IPS-18a (cell line): ENCODE measurements around the gene FGF11.

Source experiments
- H3K27ac ChIP-seq: one replicate; pipeline ENCODE4 v1.5.1; 2013; ENCODE audit warnings: low read length
- H3K27me3 ChIP-seq: one replicate; pipeline ENCODE4 v1.6.1; 2013; ENCODE audit warnings: mild to moderate bottlenecking, low read length; ENCODE audit not compliant: control insufficient read depth, insufficient read depth
- H3K36me3 ChIP-seq: one replicate; pipeline ENCODE4 v1.6.1; 2013; ENCODE audit warnings: low read depth, low read length; ENCODE audit not compliant: control insufficient read depth
- H3K4me1 ChIP-seq: one replicate; pipeline ENCODE4 v1.6.1; 2013; ENCODE audit warnings: low read depth, low read length; ENCODE audit not compliant: control insufficient read depth
- H3K4me3 ChIP-seq: one replicate; pipeline ENCODE4 v1.5.1; 2013; ENCODE audit warnings: low read length
- H3K9ac ChIP-seq: one replicate; pipeline ENCODE4 v1.6.1; 2013; ENCODE audit warnings: mild to moderate bottlenecking, low read length, moderate library complexity
- H3K9me3 ChIP-seq: one replicate; pipeline ENCODE4 v1.6.1; 2013; ENCODE audit warnings: low read depth, low read length; ENCODE audit not compliant: control insufficient read depth

The FGF11 gene

GRCh38 chr17:7439462-7440112 lies at the start of gene FGF11:
Gene FGF11, plus strand, starts transcription at chr17:7439512. Its CDS starts 109 bp downstream, at chr17:7439621.
- Histone ChIP-seq H3K4me1 (peaks cover 23% of the 10 kb centered on the region), H3K9me3 (no peaks in the 10 kb centered on the region), H3K9ac (peak within 1 kb of the TSS; percentile 85), H3K27ac (peak within 1 kb of the TSS; percentile 70), H3K27me3 (peaks cover 72% of the 10 kb centered on the region), H3K4me3 (peak within 1 kb of the TSS; percentile 91), H3K36me3 (no peaks in the 10 kb centered on the region)

DNA sequence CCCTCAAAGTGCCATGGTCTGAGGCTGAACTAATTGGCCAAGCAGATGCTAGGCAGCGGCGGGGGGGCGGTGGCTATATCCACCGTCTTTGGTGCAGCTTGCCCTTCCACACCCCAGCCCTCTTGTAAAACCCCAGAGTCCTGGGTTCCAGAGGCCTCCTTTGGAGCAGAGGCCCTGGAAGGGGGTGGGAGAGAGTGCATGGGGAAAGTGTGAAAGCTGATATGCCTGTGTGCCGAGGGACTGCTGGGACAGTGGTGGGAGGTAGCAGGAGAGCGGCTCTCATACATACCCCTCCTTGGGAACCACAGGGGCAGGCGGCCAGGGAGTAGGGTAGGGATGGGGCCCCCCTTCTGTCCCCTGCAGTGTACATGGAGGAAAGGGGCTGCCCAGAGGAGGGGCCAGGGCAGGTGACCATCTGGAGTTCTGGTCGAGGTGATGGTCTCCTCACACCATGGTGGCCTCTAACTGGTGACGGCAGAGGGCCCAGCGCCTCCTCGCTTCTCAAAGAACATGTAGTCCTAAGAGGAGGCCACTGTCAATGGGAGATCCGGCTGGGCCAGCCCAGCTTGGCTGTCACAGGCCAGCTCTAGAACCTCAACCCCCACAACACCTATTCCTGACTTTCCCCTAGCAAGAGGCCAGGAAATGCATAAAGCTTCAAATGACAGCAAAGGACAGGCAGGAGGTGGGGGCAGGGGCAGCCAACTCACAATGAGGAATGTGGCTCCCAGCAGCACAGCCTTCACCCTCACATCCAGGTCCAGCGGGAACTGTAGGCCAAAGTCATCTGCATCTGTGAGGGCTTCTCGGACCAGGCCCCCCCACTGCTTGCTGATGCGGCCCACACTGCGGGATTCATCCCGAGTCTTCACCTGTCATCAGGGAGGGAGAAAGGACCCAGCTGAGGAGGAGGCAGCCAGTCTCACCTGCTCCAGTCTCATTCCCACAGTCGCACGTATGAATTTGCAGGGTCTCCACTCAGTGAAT lies 49.1 kb upstream of the FGF11 start:
- Histone ChIP-seq H3K4me3 (no peak overlapping the region), H3K4me1 (no peaks in the 10 kb centered on the region), H3K27ac (no peak overlapping the region), H3K36me3 (peaks cover 13% of the 10 kb centered on the region), H3K9me3 (no peaks in the 10 kb centered on the region), H3K9ac (no peak overlapping the region), H3K27me3 (no peaks in the 10 kb centered on the region)

DNA sequence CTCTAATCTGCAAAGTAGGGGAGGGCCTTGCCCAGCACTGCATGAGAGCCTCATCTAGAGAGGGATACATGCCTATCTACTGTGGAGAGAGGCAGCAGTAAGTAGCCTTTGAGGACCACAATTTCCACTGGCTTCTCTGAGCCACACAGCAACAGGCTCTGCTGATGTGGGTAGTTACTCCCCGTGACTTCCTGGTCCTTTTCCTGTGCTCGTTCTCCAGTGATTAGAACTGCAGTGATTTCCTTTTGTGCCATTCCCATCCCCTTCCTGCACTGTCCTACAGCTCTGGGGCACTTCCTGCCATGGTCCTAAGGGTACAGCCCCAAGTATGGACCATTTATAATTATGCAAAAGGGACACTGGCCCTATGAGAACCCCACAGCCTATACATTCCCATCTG lies 48.0 kb upstream of the FGF11 start:
- Histone ChIP-seq H3K4me3 (no peak overlapping the region), H3K36me3 (peaks cover 13% of the 10 kb centered on the region), H3K27ac (no peak overlapping the region), H3K4me1 (no peaks in the 10 kb centered on the region), H3K27me3 (no peaks in the 10 kb centered on the region), H3K9me3 (no peaks in the 10 kb centered on the region), H3K9ac (no peak overlapping the region)

GRCh38 chr17:7392696-7393612 lies 46.4 kb upstream of the FGF11 start:
- Histone ChIP-seq H3K36me3 (peaks cover 13% of the 10 kb centered on the region), H3K9ac (peak overlapping the region; percentile 61), H3K9me3 (no peaks in the 10 kb centered on the region), H3K4me1 (no peaks in the 10 kb centered on the region), H3K27ac (no peak overlapping the region), H3K4me3 (peak overlapping the region; percentile 85), H3K27me3 (no peaks in the 10 kb centered on the region)

GRCh38 chr17:7393613-7394451 lies 45.5 kb upstream of the FGF11 start:
- Histone ChIP-seq H3K4me3 (peak overlapping the region; percentile 85), H3K36me3 (peaks cover 13% of the 10 kb centered on the region), H3K9ac (peak overlapping the region; percentile 61), H3K4me1 (no peaks in the 10 kb centered on the region), H3K27me3 (no peaks in the 10 kb centered on the region), H3K27ac (no peak overlapping the region), H3K9me3 (no peaks in the 10 kb centered on the region)

DNA sequence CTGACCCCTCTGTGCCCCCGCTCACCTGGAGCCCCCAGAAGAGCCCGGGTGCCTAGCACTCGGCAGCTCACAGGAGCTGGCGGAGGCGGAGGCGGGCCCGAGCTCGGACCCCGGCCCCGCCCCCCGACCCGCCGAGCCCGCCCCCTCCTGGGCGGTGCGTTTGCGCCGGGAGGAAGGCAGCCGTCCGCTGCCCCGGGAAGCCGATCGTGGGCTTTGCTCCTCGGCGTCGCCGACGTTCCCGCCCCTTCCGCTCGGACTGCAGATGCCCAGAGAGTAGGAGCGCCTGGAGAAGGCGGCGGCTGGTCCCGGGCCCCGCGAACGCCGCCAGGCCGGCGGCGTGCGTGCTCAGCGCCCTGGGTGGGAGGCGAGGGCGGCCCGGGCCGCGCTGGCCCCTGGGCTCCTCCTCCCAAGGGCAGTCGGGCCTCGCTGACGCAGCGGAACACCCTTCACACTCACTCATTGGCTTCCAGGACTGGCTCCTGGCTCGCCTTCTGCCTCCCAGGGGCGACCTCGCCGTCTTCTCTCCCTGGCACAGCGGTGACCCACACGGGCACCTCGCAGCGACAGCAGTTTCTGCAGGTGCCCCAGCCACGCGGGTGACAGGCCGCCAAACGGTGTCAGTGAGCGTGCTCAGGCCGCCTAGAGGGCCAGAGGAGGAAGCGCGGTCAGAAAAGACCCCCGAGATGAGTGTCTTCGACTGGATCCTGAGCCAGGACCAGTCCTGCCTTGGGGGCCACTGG lies 44.7 kb upstream of the FGF11 start, which contains the start of gene PLSCR3:
PLSCR3 (minus strand) TSS at position 74 of the 740 bp plus-strand sequence. CDS start 415 bp downstream, outside the sequence.
- Histone ChIP-seq H3K9ac (peak within 1 kb of the TSS; percentile 61), H3K27me3 (no peaks in the 10 kb centered on the region), H3K27ac (no peak within 1 kb of the TSS), H3K4me3 (peak within 1 kb of the TSS; percentile 85), H3K36me3 (peaks cover 6% of the 10 kb centered on the region), H3K9me3 (no peaks in the 10 kb centered on the region), H3K4me1 (no peaks in the 10 kb centered on the region)

DNA sequence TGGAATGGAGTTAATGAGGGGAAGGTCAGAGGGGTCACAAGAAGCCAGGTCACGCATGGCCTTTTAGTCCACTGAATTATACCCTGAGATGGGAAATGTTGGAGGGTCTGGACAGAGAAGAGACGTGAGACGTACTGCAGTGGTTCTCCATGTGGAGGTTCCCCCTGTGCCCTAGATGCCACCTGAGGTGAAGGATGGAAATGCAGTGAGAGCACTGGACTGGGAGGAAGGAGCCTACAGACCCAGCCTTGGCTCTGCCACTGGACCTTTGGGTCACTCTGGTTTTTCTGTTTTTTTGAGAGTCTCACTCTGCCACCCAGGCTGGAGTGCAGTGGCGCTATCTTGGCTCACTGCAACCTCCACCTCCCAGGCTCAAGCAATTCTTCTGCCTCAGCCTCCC lies 43.2 kb upstream of the FGF11 start:
- Histone ChIP-seq H3K27me3 (no peaks in the 10 kb centered on the region), H3K27ac (no peak overlapping the region), H3K36me3 (peaks cover 3% of the 10 kb centered on the region), H3K4me1 (no peaks in the 10 kb centered on the region), H3K9ac (no peak overlapping the region), H3K9me3 (no peaks in the 10 kb centered on the region), H3K4me3 (no peak overlapping the region)

- no peak overlapping the region for H3K27ac ChIP-seq
- no peak overlapping the region for H3K4me3 ChIP-seq
- no peaks in the 10 kb centered on the region for H3K9me3 ChIP-seq
- no peaks in the 10 kb centered on the region for H3K27me3 ChIP-seq
- peaks cover 7% of the 10 kb centered on the region for H3K4me1 ChIP-seq
- no peaks in the 10 kb centered on the region for H3K36me3 ChIP-seq
- no peak overlapping the region for H3K9ac ChIP-seq
Observed at GRCh38 chr17:7398612-7399011, 40.7 kb upstream of the FGF11 start.

GRCh38 chr17:7403043-7403726 lies 36.1 kb upstream of the FGF11 start:
- Histone ChIP-seq H3K9me3 (no peaks in the 10 kb centered on the region), H3K36me3 (no peaks in the 10 kb centered on the region), H3K27ac (no peak overlapping the region), H3K9ac (peak overlapping the region; percentile 72), H3K4me1 (peaks cover 23% of the 10 kb centered on the region), H3K27me3 (no peaks in the 10 kb centered on the region), H3K4me3 (peak overlapping the region; percentile 88)

- H3K27ac ChIP-seq: peak overlapping the region; percentile 43
- no peaks in the 10 kb centered on the region for H3K9me3 ChIP-seq
- H3K4me1 ChIP-seq: peaks cover 23% of the 10 kb centered on the region
- no peaks in the 10 kb centered on the region for H3K36me3 ChIP-seq
- H3K27me3 ChIP-seq: no peaks in the 10 kb centered on the region
- H3K9ac ChIP-seq: peak overlapping the region; percentile 72
- H3K4me3 ChIP-seq: peak overlapping the region; percentile 88
Observed at GRCh38 chr17:7403727-7403976, 35.7 kb upstream of the FGF11 start.
